Measurements from ENCODE around the gene SGMS1.

The SGMS1 gene

DNA sequence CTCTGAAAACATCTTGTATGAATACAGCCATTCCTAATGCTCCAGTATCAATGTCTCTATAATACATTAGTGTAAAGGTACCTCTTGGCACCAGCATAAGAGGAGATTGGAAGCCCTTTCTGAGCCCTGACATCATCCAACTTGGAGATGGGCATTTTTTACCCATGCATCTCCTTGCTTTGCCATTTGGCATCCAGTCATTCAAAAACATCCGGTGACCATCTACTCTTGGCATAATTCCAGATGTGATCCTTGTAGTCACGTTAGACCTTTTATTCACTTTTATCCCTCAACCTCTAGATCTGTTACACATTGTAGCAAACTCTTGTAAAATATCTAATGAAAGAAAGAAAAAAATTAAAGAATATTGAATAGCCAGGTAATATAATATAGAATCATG, 17.9 kb upstream of the SGMS1 start:
- no peak for TF ChIP-seq PATZ1 (CRISPR knock-in tag; IDR thresholded peaks at IDR 0.05; ENCODE audit: borderline replicate concordance)
- no peak for TF ChIP-seq TSHZ2 (CRISPR knock-in tag; IDR thresholded peaks at IDR 0.05)
- TF ChIP-seq GLIS3 (CRISPR knock-in tag; IDR thresholded peaks at IDR 0.05) = no peak
- TF ChIP-seq TOX (CRISPR knock-in tag; IDR thresholded peaks at IDR 0.05; ENCODE audit: borderline replicate concordance) = no peak
- no peak for ATAC-seq

DNA sequence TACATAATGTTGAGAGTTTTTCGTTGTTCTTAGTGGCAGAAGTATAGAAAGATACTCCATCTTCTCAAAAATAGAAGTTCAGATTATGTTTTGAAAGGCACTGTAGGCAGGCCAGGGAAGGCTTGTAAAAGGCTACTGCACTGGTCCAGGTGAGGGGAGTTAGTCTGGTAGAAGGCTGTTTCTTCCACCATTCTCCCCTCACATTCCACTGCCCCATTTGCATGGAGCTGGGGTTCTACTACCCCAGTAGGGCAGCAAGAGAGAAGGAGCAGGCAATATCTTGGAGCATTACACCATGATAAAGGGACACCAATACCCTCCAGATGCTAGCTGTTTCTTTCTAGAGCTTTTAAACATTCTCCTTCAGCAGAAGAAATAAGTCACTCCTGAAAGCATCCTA, 16.5 kb upstream of the SGMS1 start:
- no peak for ATAC-seq
- TF ChIP-seq BACH2 (CRISPR knock-in tag; IDR thresholded peaks at IDR 0.05; ENCODE audit: borderline replicate concordance) = no peak

DNA sequence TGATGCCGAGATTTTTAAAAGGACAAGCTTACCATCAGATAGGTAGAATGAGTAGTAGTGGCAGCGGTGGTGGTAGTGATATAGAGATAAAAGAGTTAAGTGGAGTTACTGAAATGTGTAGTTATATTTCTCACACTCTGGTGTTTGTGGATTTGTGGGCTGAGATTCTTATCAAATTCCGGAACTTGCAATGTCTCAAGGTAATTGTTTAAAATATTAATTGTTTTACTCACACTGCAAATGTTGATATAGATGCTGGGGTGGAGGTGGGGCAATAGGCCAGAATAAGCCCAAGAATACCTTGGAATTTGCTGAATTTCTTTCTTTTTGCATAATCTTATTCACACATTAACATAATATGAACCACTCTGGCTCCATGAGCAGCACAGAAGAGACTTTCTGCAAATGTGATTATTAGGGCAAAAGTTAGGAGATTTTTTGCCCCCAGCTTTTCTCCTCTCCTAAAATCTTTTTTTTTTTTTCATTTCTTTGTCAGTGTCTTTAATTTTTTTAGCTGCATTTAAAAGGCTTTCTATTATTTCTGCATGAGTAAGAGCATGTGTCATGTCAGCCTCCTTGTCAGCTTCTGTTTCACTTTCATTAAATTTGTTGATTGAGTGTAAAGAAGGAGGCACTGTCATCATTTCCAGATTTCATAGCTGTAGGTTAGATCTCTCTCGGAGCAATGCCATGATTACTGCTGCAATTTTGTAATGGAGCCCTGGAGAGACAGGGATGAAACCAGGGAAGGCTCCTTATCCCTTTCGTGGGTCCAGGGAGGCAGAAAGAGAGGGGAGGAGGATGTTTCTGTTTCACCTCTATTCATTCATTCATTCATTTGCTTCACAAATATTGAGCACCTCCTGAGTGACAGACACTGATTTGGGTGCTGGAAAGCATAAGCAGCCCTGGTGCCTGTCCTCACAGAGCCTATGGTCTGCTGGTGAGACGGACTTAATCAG, 13.1 kb upstream of the SGMS1 start:
- ATAC-seq = no peak
- TF ChIP-seq TCF4 (CRISPR knock-in tag; IDR thresholded peaks at IDR 0.05; ENCODE audit: borderline replicate concordance) (no peak), ZNF8 (CRISPR knock-in tag; IDR thresholded peaks at IDR 0.05) (no peak), CSRNP3 (CRISPR knock-in tag; IDR thresholded peaks at IDR 0.05) (no peak), CREB5 (CRISPR knock-in tag; IDR thresholded peaks at IDR 0.05; ENCODE audit: low read depth) (no peak), ZC3H10 (CRISPR knock-in tag; IDR thresholded peaks at IDR 0.05) (no peak), ZNF70 (CRISPR knock-in tag; IDR thresholded peaks at IDR 0.05) (no peak), PPARA (CRISPR knock-in tag; IDR thresholded peaks at IDR 0.05; ENCODE audit: borderline replicate concordance) (no peak), ZFP30 (CRISPR knock-in tag; IDR thresholded peaks at IDR 0.05) (no peak)

DNA sequence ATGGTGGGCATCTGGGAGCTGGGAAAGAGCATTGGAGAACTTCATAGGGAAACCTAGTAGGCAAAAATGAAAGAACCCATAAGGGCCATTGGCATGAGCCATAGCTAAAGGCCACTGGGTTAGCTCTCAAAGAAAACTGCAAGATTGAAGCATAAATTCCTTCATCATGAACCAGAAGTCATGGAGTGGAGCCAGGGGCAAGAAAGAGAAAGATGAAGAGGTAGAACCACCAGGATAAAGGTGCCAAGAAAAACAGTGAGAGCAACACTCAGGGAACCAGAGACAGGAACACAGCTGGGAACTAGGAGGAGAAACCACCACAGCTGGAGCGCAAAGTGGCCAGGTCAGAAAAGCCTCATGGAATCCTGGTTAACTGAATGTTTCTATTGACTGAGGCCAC, 11.5 kb upstream of the SGMS1 start:
- peak; percentile 24; the same call in 1 of the 3 replicates for ATAC-seq
- no peak for TF ChIP-seq ZNF8 (CRISPR knock-in tag; IDR thresholded peaks at IDR 0.05)
- TF ChIP-seq BACH2 (CRISPR knock-in tag; IDR thresholded peaks at IDR 0.05; ENCODE audit: borderline replicate concordance) = no peak
- no peak for TF ChIP-seq ESRRG (CRISPR knock-in tag; IDR thresholded peaks at IDR 0.05)
- no peak for TF ChIP-seq TCF4 (CRISPR knock-in tag; IDR thresholded peaks at IDR 0.05; ENCODE audit: borderline replicate concordance)
- no peak for TF ChIP-seq CSRNP3 (CRISPR knock-in tag; IDR thresholded peaks at IDR 0.05)
- no peak for TF ChIP-seq ZNF70 (CRISPR knock-in tag; IDR thresholded peaks at IDR 0.05)
- no peak for TF ChIP-seq TOX (CRISPR knock-in tag; IDR thresholded peaks at IDR 0.05; ENCODE audit: borderline replicate concordance)
- no peak for TF ChIP-seq POU6F1 (CRISPR knock-in tag; IDR thresholded peaks at IDR 0.05; ENCODE audit: borderline replicate concordance, low read depth)
- no peak for TF ChIP-seq RARB (CRISPR knock-in tag; IDR thresholded peaks at IDR 0.05)
- no peak for TF ChIP-seq PATZ1 (CRISPR knock-in tag; IDR thresholded peaks at IDR 0.05; ENCODE audit: borderline replicate concordance)
- no peak for TF ChIP-seq ZNF565 (CRISPR knock-in tag; conservative IDR thresholded peaks at IDR 0.05; ENCODE audit: low read depth)
- TF ChIP-seq ZC3H10 (CRISPR knock-in tag; IDR thresholded peaks at IDR 0.05) = no peak
- TF ChIP-seq PPARA (CRISPR knock-in tag; IDR thresholded peaks at IDR 0.05; ENCODE audit: borderline replicate concordance) = no peak
- no peak for TF ChIP-seq ZFP3 (CRISPR knock-in tag; IDR thresholded peaks at IDR 0.05)

Data from SK-N-SH treated with all-trans-retinoic acid at 6 μM for 48 hours (cell line).